GM21381 (cell line): Measurements from ENCODE around the gene FPGS.

Experiments
- ATAC-seq: cut with Tn5 transposase; IDR thresholded peaks from one replicate; pipeline ENCODE4 v1.9.1; 2021; ENCODE audit warnings: mild to moderate bottlenecking, moderate library complexity; ENCODE audit not compliant: unreplicated experiment

FPGS gene

DNA sequence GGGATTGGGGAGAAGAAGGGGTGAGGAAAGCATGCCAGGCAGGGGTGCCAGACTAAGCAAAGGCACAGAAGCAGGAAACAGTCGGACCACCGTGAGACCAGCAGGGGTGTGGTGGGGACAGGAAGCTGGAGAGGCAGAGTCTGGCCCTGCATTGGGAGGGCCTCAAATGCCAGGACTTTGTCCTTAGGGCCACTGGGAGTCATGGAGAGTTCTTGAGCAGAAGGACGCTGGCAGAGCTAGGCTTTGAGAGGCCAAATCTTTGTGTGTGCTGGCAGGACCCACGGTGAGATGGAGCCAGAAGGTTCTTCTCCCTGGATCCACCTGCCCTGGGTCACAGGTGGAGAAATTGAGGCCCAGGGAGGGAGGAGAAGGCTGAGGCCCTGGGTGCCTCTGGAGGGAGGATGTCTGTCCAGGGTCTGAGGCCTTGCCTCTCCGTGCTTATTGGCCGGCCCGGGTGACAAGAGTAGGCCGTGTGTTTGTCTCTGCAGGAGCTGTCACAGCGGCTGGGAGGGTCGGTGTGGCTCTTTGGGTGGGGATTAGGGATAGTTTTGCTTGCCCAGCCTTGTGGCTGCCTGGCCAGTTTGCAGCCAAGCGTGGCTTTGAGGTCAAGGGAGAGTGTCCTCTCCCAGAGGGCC is 53.5 kb downstream of the FPGS start:
- ATAC-seq: no peak

DNA sequence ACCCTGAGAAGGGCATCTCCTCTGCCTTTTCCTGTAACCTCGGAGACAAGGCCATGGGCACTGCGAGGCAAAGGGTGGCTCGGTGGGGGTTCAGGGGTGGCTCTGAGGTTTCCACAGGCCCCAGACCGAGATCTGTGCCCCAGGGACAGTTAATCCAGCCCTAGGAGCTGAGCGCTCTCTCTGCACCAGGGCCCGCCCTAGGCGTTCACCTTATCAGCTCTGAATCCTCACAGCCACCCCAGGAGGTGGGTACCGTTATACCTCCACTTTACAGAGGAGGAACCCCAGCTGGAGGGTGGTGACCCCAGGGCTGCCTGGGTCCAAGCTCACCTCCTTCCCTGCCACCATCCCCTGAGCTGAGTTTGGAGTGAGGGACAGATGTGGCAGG is 54.0 kb downstream of the FPGS start:
- no peak for ATAC-seq

GRCh38 chr9:127857278-127857677 is 54.6 kb downstream of the FPGS start:
- ATAC-seq: no peak

DNA sequence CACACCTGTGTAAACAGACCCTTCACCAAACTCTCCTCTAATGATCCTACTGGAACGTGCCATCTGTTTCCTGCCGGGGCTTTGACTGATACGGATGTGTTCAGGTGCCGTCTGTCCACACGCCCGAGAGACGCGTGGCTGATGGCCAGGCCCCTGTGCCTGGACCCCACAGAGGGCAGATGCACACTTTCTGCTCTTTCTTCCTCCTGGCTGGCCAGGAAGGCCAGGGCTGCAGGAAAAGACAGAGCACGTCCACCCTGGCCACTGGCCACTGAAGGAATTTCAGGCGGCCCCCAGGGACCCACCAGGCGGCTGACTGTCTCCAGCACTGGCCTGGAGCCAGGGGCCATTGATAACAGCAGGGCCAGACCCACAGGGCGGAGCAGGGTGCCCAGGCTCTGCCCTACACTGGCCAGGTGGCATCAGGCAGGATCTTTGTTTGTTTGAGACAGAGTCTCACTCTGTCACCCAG is 55.4 kb downstream of the FPGS start:
- ATAC-seq: no peak

DNA sequence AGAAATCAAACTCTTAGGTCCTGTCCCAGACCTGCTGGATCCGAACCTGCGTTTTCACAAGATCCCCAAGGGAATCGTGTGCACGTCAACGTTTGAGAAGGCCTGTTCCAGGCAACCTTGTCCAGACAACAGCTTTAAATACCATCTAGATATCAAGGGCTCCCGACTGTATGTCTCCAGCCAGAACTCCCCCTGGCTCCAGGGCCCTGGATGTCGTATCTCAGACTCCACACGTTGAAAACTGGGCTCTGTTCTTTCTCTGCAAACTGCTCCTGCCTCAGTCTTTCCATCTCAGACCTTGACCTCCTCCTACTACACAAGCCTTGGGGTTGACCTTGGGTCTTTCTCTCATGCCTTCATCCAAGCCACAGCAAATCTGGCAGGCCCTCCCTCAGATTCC is 57.6 kb downstream of the FPGS start:
- no peak for ATAC-seq

DNA sequence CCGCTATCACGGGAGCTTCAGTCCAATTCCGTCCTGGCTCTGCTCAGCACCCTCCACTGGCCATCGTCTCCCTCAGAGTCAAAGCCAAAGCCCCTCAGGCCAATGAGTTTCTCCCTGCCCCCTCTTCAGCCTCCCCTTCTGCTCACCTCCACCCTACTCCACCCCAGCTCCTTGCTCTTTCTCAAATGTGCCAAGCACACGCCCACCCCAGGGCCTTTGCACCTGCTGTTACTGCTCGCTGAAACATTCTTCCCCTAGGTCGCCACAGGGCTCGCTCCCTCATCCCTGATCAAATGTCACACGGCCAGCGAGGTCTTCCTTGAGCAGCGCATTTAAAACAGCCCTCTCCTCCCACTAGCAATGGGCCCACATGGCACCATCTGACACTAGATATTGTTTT is 58.1 kb downstream of the FPGS start:
- no peak for ATAC-seq

DNA sequence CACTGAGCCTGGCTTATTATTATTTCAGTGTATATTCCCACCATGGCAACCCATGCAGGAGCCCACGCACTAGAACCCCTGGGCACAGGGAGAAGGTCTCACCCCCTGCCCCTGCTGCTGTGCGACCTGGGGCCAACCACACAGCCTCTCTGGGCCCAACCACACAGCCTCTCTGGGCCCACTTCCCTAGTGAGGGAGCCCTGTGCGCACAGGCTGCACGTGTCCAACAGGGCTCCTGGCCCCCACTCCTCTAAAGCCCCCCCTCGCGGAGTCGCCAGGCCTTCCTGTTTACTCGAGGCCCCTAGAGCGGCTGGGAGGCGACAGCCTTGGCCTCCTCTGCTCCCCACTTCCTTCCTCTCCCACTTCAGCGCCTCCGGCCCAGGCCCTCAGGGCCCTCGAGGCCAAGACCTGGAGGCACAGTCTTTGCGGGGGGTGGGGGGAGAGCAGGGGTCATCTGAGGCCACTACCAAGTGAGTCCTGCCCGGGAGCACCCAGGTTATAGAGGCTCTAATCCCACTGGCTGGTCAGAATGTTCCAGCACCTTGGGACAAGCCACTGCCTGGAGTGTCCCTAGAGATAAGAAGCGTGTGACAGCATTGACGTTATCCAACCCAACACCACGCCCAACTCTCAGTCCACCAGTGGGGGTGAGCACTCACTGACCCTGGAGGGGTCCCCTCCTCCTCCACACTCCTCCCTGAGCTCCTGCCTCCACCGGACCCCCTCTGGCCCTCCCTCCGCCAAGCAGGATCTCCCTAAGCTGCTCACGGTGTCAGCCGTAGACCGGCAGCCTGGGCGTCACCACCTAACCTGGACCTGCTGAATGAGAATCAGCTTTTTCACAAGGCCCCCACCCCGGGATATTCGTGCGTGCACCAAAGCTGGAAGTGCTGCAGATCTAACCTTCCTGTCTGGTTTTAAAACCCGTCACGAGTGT is 59.7 kb downstream of the FPGS start:
- no peak for ATAC-seq

GRCh38 chr9:127863191-127863621 is 60.5 kb downstream of the FPGS start:
- no peak for ATAC-seq
